Measurements from ENCODE around the gene AHR.
"Not testable (repeated sequence)": the region's sequence is repeated elsewhere in the genome, so short reads cannot be mapped to it uniquely, and the experiment has no call there.

GRCh38 chr7:17353650-17354419 lies 55.4 kb downstream of the AHR start:
- TF ChIP-seq CTCF, YY1, ZNF133, PRDM1 (tag by site-specific recombination; IDR thresholded peaks at IDR 0.05): not testable (repeated sequence)
